Right atrium auricular region (tissue), 2 donors: ENCODE data around the gene CHAC1. TPM values are rescaled to one million over a fixed set of nuclear protein-coding genes. Genes with fewer than 3 reads are reported as not detected.

Experiments used
- DNase-seq: peaks from one replicate; pipeline ENCODE4 v3.0.0-alpha.2; 2019; ENCODE audit warnings: low spot score
- H3K27ac ChIP-seq, 2 donors: fragments of 200-600 bp; sonication (generic); 1 replicate in 1 of 2; 2 replicates in 1 of 2; pipeline ENCODE4 v1.5.1; 2016 to 2019
- H3K27me3 ChIP-seq, 2 donors: fragments of 200-600 bp; sonication (generic); one replicate each; pipeline versions ENCODE4 v1.5.1 to v1.6.0; 2017 to 2019
- H3K36me3 ChIP-seq: fragments of 200-600 bp; sonication (generic); one replicate; pipeline ENCODE4 v1.5.1; 2016
- H3K4me1 ChIP-seq, 2 donors: fragments of 200-600 bp; sonication (generic); one replicate each; pipeline versions ENCODE4 v1.5.1 to v1.6.0; 2017 to 2019
- H3K4me3 ChIP-seq, 2 donors: fragments of 200-600 bp; sonication (generic); 1 replicate in 1 of 2; 2 replicates in 1 of 2; pipeline ENCODE4 v1.5.1; 2017 to 2019; ENCODE audit warnings: mild to moderate bottlenecking in 1 of 2, moderate library complexity in 1 of 2
- H3K9me3 ChIP-seq, 2 donors: fragments of 200-600 bp; sonication (generic); one replicate each; pipeline ENCODE4 v1.5.1; 2019
- CTCF ChIP-seq, 2 donors: fragments of 200-600 bp; sonication (generic); IDR thresholded peaks; one replicate each; pipeline ENCODE4 v1.5.1; 2019; ENCODE audit warnings: antibody characterized with exemption in 2 of 2
- total RNA-seq, 2 donors: library from RNA; depleted of rRNA; stranded (reverse); fragments of >200 nt; gene quantifications; one replicate each; pipeline ENCODE4 v1.1.0, GENCODE V29; 2016

The CHAC1 gene
- total RNA-seq, 2 donors from 2014 or later: 11.9 to 36.1 TPM

GRCh38 chr15:40909662-40910630 lies 43.3 kb upstream of the CHAC1 start:
- Histone ChIP-seq H3K36me3 (no peaks in the 10 kb centered on the region), H3K4me3 (no peak overlapping the region), H3K27me3 (no peaks in the 10 kb centered on the region), H3K9me3 (no peaks in the 10 kb centered on the region), H3K27ac (no peak overlapping the region), H3K4me1 (peaks cover 0 to 41% of the 10 kb centered on the region in 2 donors)
- no peak for TF ChIP-seq CTCF (IDR thresholded peaks at IDR 0.05)
- no peak for DNase-seq

DNA sequence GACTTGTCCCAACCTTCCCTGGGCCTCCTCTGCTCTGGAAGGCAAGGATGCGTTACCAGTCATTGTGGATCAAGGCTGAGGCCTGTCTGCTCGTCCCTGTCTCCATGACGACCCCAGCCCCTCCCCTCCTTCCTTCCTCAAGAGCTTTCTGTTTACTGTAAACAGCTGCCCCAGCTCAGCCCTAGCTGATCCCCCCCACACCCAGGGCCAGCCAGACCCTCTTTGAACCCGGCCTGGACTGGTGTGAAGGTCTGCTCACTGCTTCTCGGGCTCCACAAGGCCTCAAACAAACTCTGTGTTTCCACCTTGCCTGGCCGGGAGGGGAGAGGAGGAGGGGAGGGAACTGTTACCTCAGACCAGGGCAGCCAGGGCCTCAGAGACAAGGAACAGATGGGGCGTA lies 42.1 kb upstream of the CHAC1 start:
- Histone ChIP-seq H3K27me3 (no peaks in the 10 kb centered on the region), H3K9me3 (no peaks in the 10 kb centered on the region), H3K4me3 (no peak overlapping the region), H3K4me1 (peaks cover 0 to 36% of the 10 kb centered on the region in 2 donors), H3K36me3 (no peaks in the 10 kb centered on the region), H3K27ac (no peak overlapping the region)
- TF ChIP-seq CTCF (IDR thresholded peaks at IDR 0.05): no peak
- no peak for DNase-seq

- no peaks in the 10 kb centered on the region for H3K9me3 ChIP-seq
- peaks cover 0 to 31% of the 10 kb centered on the region in 2 donors for H3K4me1 ChIP-seq
- no peaks in the 10 kb centered on the region for H3K36me3 ChIP-seq
- TF ChIP-seq CTCF (IDR thresholded peaks at IDR 0.05): no peak
- H3K4me3 ChIP-seq: no peak overlapping the region
- no peaks in the 10 kb centered on the region for H3K27me3 ChIP-seq
- DNase-seq: no peak
- no peak overlapping the region for H3K27ac ChIP-seq
These were observed 41.6 kb upstream of the CHAC1 start for GRCh38 chr15:40911693-40912092.

- Histone ChIP-seq H3K36me3 (no peaks in the 10 kb centered on the region), H3K9me3 (no peaks in the 10 kb centered on the region), H3K4me3 (no peak overlapping the region), H3K27me3 (no peaks in the 10 kb centered on the region), H3K27ac (no peak overlapping the region), H3K4me1 (peaks cover 0 to 23% of the 10 kb centered on the region in 2 donors)
- no peak for DNase-seq
- no peak for TF ChIP-seq CTCF (IDR thresholded peaks at IDR 0.05)
These were observed 40.8 kb upstream of the CHAC1 start for GRCh38 chr15:40912478-40912877.

DNA sequence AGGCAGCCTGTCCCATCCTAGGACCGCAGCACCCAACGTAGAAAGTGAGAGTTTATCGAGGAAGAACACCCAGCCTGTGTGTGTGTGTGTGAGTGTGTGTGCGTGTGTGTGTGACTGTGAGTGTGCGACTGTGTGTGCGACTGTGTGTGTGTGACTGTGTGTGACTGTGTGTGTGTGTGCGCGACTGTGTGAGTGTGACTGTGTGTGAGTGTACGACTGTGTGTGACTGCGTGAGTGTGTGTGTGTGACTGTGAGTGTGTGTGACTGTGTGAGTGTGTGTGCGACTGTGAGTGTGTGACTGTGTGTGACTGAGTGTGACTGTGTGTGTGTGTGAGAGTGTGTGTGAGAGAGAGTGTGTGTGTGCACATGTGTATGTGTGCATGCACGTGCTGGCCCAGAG lies 39.3 kb upstream of the CHAC1 start:
- Histone ChIP-seq H3K9me3 (no peaks in the 10 kb centered on the region), H3K36me3 (no peaks in the 10 kb centered on the region), H3K4me3 (no peak overlapping the region), H3K27ac (no peak overlapping the region), H3K4me1 (peaks cover 0 to 15% of the 10 kb centered on the region in 2 donors), H3K27me3 (no peaks in the 10 kb centered on the region)
- no peak for DNase-seq
- TF ChIP-seq CTCF (IDR thresholded peaks at IDR 0.05): no peak
